Body of pancreas (tissue), 4 donors: ENCODE data around the gene RNF6.

Experiments used
- CTCF ChIP-seq, 7 experiments: fragments of 450-650 bp in 4 of 7; fragments of 200-600 bp in 3 of 7; sonication (generic) in 3 of 7; IDR thresholded peaks; one replicate each; pipeline ENCODE4 v1.5.1; 2016 to 2019; ENCODE audit warnings: antibody characterized with exemption in 7 of 7
- POLR2A ChIP-seq, 3 donors: fragments of 450-650 bp; IDR thresholded peaks; one replicate each; pipeline ENCODE4 v1.6.1; 2016; ENCODE audit warnings: antibody characterized with exemption in 3 of 3, mild to moderate bottlenecking in 2 of 3

GRCh38 chr13:26184791-26185250 lies 37.3 kb downstream of the RNF6 start:
- TF ChIP-seq POLR2A (IDR thresholded peaks at IDR 0.05) (no peak), CTCF (IDR thresholded peaks at IDR 0.05) (peak; percentile 82 to 94 (median 86))
